ENCODE results near the gene HMGB4.

Gene HMGB4, protein sequence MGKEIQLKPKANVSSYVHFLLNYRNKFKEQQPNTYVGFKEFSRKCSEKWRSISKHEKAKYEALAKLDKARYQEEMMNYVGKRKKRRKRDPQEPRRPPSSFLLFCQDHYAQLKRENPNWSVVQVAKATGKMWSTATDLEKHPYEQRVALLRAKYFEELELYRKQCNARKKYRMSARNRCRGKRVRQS

DNA sequence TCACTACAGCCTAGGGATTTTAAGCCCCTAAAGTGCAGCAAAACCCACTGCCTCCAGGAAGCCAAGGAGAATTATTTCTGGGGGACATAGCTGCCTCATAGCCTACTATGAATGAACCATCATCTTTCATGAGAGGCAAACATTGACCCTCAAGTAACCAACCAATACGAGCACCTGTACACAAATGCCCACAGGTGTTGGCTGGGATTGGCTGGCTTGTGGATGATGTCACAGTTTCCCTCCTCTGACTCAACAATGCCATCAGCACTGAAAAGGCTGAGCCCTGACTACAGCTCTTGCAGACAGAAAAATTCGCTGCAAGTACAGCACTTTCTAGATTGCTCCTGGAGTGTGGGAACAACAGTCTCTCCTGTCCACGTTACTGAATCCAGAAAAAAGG is at the start of gene HMGB4:
Gene HMGB4 (plus strand): TSS at position 301 of the 400 bp plus-strand sequence. CDS start 113 bp downstream, outside the sequence.
- TF ChIP-seq, protein P1, sequence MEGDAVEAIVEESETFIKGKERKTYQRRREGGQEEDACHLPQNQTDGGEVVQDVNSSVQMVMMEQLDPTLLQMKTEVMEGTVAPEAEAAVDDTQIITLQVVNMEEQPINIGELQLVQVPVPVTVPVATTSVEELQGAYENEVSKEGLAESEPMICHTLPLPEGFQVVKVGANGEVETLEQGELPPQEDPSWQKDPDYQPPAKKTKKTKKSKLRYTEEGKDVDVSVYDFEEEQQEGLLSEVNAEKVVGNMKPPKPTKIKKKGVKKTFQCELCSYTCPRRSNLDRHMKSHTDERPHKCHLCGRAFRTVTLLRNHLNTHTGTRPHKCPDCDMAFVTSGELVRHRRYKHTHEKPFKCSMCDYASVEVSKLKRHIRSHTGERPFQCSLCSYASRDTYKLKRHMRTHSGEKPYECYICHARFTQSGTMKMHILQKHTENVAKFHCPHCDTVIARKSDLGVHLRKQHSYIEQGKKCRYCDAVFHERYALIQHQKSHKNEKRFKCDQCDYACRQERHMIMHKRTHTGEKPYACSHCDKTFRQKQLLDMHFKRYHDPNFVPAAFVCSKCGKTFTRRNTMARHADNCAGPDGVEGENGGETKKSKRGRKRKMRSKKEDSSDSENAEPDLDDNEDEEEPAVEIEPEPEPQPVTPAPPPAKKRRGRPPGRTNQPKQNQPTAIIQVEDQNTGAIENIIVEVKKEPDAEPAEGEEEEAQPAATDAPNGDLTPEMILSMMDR (IDR thresholded peaks at IDR 0.05; ENCODE audit: low read depth, low read length, missing control alignments): no peak
- no peak for DNase-seq (ENCODE audit: low read depth)
- no peak within 1 kb of the TSS for H3K4me3 ChIP-seq (ENCODE audit: low read depth, low read length)

DNA sequence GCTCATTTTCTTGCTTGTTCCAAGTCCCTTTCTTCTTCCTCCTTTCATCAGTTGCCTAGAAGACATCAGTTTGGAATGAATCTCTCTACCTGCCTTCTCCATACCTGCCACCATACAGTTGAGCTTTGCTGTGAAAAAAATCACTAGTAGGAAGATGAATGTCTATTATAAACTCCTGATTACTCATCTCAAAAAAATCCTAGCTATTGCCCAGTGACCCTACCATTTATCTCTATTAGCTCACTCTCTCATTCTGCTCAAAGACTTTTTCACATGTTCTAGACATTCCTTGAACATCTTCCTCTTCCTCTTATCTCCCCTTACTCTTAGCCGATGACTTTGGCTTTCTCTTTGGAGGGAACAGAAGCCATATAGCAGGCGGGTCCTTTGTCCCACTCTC is 49.7 kb upstream of the HMGB4 start:
- no peak for DNase-seq (ENCODE audit: low read depth)
- TF ChIP-seq, protein P1 (IDR thresholded peaks at IDR 0.05; ENCODE audit: low read depth, low read length, missing control alignments): no peak
- H3K4me3 ChIP-seq (ENCODE audit: low read depth, low read length): no peak overlapping the region

DNA sequence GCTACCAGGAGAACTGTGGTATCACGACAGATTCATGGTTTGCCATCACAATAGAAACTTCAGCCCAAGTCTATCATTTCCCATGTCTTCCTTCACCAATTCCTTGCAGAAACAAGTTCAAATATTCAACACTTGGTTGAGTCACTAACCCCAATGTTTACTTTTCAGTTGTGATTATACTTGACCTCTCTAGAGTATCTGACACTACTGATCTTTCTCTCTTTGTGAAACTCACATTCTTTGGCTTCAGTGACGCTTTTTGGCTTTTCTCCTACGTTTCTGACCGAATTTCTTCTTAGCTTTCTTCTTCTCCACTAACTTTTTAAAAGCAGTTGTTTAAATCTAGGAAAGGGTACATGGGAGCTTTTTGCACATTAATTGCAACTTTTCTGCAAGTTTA is 48.8 kb upstream of the HMGB4 start:
- DNase-seq (ENCODE audit: low read depth): no peak
- TF ChIP-seq, protein P1 (IDR thresholded peaks at IDR 0.05; ENCODE audit: low read depth, low read length, missing control alignments): no peak
- no peak overlapping the region for H3K4me3 ChIP-seq (ENCODE audit: low read depth, low read length)

DNA sequence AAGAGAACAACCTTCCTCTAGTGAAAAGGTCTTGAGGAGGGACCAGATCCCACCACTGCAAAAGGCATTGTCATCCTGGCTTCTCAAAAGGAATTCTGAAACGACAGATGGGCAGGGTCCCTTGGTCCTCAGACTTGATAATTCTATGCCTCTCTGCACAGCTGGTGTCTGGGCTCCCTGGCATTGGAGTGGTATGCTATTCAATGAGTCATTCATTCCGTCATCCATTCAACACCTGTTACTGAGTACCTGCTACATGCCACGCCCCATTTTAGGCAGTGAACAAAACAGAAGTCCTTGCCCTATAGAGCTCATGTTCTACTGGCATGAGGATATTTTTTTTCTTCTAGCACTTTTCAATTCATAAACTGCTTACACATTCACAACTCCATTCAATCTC is 45.8 kb upstream of the HMGB4 start:
- TF ChIP-seq, protein P1 (IDR thresholded peaks at IDR 0.05; ENCODE audit: low read depth, low read length, missing control alignments): no peak
- no peak overlapping the region for H3K4me3 ChIP-seq (ENCODE audit: low read depth, low read length)
- DNase-seq (ENCODE audit: low read depth): no peak

DNA sequence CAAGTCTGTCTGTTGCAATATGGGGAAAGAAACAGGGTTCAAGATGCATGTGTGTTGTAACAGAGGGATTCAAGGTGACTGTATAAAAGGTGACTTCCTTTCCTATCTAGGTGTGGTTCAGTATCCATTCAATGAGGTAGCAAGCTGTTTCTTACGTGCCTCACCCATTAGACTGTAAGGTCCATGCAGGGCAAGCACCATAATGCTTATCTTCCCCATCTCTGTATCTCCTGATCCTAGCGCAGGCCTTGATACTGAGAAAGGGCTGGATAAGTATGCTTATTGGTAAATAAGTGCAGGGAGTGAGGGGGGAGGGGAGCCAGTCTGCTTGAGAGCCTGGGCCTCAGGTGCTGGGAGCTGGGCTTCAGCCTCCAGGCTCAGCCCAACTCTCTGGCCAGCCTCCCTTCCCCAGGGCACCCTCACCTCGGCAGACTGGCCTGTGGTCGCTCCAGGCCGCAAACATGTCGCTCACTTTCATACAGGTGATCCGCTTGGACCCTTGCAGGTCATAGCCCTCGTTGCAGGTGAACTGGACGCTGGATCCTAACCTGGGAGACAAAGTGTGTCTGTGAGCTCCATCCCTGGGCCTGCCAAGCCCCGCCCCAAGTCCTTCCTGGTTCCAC is 44.5 kb upstream of the HMGB4 start:
- TF ChIP-seq, protein P1 (IDR thresholded peaks at IDR 0.05; ENCODE audit: low read depth, low read length, missing control alignments): no peak
- DNase-seq (ENCODE audit: low read depth): no peak
- no peak overlapping the region for H3K4me3 ChIP-seq (ENCODE audit: low read depth, low read length)

DNA sequence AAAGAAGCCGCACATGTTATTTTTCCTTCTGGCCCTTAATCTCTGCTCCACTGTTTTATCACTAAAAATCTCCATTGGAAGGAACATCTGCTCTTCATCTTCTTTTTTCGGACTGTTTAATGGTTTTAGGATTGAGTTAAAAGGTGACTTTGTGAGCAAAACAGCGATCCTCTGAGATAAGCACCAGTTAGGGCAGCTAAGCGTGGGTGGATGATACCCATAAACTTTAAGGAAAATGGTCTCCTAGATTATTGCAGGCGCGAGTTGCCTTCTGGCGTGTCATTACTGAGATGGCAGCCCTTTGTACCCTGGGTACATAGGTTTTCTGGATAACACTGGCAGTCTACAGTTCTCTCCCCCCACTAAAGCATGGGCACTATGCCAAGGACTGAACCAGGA is 44.0 kb upstream of the HMGB4 start:
- DNase-seq (ENCODE audit: low read depth): no peak
- H3K4me3 ChIP-seq (ENCODE audit: low read depth, low read length): no peak overlapping the region
- TF ChIP-seq, protein P1 (IDR thresholded peaks at IDR 0.05; ENCODE audit: low read depth, low read length, missing control alignments): no peak

DNA sequence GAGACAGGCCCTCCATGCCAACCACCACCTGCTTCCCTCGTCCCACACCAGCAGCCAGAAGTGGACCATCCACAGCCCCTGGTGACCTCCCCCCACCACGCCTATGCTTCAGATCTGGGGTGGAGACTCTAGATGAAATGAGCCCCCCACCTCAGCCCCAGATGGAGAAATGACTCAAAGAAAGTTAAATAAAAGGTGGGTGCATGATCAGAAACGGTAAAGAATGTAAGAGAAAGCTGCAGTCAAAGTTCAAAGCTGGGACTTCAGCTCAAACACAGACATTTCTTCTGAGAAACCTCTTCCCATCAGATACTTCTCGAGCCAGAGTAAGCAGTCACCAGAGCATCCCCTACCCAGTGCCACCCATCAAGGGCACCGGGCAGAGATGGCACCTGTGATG is 43.1 kb upstream of the HMGB4 start:
- no peak for DNase-seq (ENCODE audit: low read depth)
- TF ChIP-seq, protein P1 (IDR thresholded peaks at IDR 0.05; ENCODE audit: low read depth, low read length, missing control alignments): no peak
- H3K4me3 ChIP-seq (ENCODE audit: low read depth, low read length): no peak overlapping the region

Data from GM12864 (cell line).